8988T (cell line): Measurements from ENCODE around the gene PGAP6.
"Not testable (repeated sequence)": the region's sequence is repeated elsewhere in the genome, so short reads cannot be mapped to it uniquely, and the experiment has no call there.

Experiments
- DNase-seq: peaks from one replicate; pipeline ENCODE4 v3.0.0; 2011

The PGAP6 gene, protein sequence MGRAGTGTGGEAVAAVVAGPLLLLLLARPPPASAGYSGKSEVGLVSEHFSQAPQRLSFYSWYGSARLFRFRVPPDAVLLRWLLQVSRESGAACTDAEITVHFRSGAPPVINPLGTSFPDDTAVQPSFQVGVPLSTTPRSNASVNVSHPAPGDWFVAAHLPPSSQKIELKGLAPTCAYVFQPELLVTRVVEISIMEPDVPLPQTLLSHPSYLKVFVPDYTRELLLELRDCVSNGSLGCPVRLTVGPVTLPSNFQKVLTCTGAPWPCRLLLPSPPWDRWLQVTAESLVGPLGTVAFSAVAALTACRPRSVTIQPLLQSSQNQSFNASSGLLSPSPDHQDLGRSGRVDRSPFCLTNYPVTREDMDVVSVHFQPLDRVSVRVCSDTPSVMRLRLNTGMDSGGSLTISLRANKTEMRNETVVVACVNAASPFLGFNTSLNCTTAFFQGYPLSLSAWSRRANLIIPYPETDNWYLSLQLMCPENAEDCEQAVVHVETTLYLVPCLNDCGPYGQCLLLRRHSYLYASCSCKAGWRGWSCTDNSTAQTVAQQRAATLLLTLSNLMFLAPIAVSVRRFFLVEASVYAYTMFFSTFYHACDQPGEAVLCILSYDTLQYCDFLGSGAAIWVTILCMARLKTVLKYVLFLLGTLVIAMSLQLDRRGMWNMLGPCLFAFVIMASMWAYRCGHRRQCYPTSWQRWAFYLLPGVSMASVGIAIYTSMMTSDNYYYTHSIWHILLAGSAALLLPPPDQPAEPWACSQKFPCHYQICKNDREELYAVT

GRCh38 chr16:381789-382717 lies at the start of gene PGAP6:
Gene PGAP6, minus strand, starts transcription at chr16:381978. Its CDS starts 157 bp downstream, at chr16:381821.
- no peak for DNase-seq

DNA sequence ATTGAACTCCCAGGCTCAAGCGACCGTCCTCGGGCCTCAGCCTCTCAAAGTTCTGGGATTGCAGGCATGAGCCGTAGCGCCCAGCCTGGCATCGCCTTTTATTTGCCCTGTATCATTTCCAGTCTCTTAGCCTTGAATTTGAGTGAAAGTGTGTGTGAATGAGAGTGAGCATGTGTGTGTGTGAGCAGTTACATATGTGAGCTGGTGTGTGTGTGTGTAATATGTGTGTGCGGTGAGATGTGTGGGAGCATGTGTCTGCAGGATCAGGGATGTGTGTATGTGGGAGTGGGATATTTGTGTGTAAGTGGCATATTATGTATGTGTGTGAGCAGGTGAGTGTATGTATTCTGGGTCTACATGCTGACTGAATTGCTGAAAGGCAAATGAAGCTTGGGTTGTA lies 49.1 kb upstream of the PGAP6 start:
- DNase-seq, result no peak

- no peak for DNase-seq
Observed at GRCh38 chr16:427250-427649, 45.5 kb upstream of the PGAP6 start.

DNA sequence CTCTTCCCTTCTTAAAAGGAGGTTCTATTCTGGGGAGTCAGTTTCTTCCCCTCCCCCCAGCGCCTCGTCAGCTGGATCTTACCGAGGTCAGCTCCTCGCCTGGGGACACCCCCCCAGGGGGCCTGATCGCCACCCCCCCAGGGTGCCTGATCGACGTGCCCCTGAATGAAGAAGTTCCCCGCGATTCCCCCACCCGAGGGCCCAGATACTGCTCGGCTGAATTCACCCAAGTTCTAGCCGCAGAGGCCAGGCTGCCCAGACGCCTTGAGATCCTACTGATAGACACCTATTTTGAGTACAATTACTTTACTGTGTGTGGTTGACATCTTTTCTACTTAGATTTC lies 45.1 kb upstream of the PGAP6 start:
- DNase-seq, result no peak

DNA sequence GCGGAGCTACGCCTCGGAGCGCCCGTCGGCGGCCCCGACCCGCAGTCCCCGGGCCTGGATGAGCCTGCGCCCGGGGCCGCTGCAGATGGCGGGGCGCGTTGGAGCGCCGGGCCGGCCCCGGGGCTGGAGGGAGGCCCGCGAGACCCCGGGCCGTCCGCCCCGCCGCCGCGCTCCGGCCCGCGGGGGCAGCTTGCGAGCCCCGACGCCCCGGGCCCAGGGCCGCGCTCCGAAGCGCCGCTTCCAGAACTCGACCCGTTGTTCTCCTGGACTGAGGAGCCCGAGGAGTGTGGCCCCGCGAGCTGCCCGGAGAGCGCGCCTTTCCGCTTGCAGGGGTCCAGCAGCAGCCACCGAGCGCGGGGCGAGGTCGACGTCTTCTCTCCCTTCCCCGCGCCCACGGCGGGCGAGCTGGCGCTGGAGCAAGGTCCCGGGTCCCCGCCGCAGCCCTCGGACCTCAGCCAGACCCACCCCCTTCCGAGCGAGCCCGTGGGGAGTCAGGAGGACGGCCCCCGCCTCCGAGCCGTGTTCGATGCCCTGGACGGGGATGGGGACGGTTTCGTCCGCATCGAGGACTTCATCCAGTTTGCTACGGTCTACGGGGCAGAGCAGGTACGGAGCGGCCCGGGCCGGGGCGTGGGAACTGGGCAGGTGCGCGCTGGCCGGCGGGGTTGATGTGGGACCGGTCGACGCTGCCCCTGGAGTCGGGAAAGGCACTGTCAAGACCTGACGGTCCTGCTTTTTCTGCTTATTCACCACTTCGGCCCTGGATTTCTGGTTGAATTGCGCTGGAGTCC lies 44.5 kb upstream of the PGAP6 start:
- DNase-seq, result no peak

DNA sequence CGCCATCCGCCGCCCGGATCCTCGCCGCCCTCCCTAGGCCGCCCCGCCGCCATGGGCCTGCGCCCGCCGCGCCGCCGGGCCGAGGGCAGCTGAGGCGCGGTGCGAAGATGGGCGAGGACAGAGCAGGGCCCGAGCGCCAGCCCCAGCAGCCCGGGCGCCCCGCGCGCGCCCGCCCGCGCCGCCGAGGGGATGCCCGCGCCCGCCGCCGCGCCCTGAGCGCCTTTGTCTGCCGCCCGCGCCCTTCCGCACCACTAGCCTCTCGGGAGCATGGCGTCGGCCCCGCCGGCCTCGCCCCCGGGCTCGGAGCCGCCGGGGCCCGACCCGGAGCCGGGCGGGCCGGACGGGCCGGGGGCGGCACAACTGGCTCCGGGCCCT lies 43.9 kb upstream of the PGAP6 start:
- DNase-seq, result no peak

DNA sequence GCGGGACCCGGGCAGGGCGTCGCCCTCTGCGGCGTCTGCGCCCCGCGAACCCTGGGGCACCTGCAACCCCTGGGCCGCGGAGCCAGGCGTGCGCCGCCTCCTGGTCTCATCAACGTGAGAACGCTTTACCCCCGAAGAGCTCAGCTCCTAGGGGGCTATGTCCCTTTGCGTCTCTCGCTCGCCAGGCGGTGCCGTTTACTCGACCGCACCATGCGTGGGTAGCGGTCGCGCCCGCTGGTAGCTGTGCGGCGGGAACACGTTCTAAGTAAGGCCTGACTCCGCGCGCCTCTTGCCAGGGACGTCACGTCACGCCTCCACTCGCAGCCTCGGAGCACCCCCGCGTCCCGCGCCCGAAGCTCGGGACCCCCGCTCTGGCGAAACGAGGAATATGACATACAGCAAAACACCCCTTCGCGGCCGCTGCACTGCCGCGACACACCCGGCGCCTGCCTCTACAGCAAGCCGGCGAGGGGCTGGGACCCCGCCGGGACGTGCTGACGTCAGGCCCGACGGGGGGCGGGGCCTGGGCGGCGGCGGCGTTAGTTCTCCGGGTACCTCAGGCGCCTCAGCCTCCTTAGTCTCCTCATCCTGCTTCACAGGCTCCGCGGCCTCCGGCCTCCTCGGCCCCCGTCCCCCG lies 43.4 kb upstream of the PGAP6 start, which contains the start of gene RAB11FIP3:
Gene RAB11FIP3, plus strand, starts transcription at position 568 of the 637 bp plus-strand sequence. CDS start 358 bp downstream, outside the sequence.
- DNase-seq, result peak; percentile 93

- DNase-seq, result no peak
Observed at GRCh38 chr16:424623-425081, 42.9 kb upstream of the PGAP6 start.

- peak; percentile 66 for DNase-seq
Observed at GRCh38 chr16:424033-424622, 42.4 kb upstream of the PGAP6 start.

GRCh38 chr16:422179-422578 lies 40.4 kb upstream of the PGAP6 start:
- DNase-seq, result not testable (repeated sequence)

DNA sequence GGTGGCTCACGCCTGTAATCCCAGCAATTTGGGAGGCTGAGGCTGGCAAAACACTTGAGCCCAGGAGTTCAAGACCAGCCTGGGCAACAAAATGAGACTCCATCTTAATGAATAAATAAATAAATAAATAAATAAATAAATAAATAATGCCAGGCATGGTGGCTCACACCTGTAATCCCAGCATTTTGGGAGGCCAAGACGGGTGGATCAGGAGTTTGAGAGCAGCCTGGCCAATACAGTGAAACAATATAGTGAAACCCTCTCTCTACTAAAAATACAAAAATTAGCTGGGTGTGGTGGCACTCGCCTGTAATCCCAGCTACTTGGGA lies 33.4 kb upstream of the PGAP6 start:
- DNase-seq, result not testable (repeated sequence)

- DNase-seq, result no peak
Observed at GRCh38 chr16:414395-415169, 32.8 kb upstream of the PGAP6 start.

GRCh38 chr16:411576-412265 lies 29.9 kb upstream of the PGAP6 start:
- DNase-seq, result no peak

DNA sequence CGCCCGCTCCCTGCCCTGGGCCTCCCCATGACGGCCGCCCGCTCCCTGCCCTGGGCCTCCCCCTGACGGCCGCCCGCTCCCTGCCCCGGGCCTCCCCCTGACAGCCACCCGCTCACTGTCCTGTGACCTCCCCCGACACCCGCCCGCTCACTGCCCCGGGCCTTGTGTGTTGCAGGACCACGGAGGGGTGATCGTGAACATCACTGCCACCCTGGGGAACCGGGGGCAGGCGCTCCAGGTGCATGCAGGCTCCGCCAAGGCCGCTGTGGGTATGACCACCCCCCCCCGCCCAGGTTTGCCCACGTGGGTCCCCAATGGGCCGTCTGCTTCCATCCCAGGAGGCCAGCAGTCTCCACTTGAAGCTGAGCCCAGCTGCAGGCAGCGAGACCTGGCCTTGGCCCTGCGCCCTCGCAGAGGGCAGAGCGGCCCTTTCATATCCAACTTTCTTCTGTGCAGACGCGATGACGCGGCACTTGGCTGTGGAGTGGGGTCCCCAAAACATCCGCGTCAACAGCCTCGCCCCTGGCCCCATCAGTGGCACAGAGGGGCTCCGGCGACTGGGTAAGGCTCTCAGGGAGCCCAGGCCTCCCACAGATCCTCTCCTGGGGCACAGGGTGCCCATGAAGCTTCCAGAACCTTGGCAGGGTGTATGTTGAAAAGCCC lies 28.9 kb upstream of the PGAP6 start:
- no peak for DNase-seq

DNA sequence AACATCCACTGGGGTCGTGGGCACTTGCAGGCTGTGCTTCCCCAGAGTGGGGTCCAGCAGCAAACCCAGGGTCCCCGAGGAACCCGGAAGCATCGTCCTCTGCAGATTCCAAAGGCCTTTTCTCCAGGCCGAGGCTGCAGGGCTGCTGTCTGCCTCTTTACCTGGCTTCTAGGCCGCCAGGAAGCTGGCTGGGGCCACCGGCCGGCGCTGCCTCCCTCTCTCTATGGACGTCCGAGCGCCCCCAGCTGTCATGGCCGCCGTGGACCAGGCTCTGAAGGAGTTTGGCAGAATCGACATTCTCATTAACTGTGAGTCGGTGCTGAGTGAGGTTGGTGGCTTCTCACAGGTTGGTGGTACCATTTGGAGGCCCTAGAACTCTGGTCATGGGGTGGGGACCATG lies 25.5 kb upstream of the PGAP6 start:
- DNase-seq, result no peak

- DNase-seq, result no peak
Observed at GRCh38 chr16:405548-406506, 24.0 kb upstream of the PGAP6 start.

DNA sequence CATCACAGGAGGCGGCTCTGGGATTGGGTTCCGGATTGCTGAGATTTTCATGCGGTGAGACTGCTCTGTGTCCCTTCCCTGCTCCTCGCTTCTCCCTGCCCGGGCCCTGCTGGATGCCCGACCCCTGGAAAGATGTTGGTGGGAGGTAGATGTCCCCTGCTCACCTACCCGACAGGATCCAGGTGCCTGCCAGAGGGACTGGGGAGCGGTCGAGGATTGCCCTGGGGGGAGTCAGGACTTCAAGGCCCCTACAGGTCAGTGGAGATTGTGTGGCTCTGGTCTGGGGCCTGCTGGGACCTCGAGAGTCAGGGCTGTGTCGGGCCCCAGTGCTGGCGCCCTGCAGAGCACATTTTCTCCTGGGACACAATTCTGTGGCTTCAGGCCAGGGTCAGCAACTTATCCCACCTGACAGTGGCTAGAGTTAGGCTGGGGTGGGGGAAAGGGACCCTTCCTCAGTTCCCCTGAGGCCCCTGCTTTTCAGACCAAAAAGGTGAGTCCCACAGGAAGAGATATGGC lies 23.3 kb upstream of the PGAP6 start:
- no peak for DNase-seq
